ENCODE measurements around the gene MADD.

The MADD gene

DNA sequence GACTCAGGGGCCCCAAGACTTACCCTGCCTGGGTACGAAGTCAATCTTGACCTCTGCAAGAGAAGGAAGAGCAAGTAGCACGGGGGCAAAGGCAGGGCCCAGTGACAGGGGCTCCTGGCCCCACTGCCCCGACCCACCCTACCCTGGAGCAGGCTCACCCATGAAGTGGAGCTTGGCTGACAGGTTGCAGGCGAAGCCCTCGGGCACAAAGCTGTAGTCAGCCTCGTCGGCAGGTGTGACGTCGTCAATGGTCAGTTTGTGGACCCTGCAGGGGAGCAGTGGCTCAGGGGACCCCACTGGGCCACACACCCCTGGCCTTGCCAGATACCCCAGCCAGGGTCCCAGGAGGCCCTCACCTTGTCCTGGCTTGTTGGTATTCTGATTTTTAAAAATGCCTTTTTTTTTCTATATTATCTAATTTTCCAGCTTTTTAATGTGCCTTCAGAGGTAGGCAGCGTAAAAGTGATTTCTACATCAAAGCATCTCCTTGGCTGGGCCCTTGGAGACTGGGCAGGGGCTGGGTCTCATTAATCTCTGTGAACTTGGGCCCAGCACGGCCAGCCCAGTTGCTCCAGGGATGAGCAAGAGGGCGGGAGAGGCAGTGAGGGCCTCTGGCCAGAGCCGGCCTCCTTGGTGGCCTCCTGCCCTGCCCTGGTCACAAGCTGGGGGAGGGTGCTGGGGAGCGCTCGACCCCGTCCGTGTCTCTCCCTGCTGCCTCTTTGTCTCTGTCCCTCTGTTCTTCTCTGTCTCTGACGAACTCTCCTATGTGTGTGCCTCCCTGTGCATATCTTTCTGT, 71.2 kb downstream of the MADD start:
- no peak for DNase-seq (ENCODE audit: low read depth)

DNA sequence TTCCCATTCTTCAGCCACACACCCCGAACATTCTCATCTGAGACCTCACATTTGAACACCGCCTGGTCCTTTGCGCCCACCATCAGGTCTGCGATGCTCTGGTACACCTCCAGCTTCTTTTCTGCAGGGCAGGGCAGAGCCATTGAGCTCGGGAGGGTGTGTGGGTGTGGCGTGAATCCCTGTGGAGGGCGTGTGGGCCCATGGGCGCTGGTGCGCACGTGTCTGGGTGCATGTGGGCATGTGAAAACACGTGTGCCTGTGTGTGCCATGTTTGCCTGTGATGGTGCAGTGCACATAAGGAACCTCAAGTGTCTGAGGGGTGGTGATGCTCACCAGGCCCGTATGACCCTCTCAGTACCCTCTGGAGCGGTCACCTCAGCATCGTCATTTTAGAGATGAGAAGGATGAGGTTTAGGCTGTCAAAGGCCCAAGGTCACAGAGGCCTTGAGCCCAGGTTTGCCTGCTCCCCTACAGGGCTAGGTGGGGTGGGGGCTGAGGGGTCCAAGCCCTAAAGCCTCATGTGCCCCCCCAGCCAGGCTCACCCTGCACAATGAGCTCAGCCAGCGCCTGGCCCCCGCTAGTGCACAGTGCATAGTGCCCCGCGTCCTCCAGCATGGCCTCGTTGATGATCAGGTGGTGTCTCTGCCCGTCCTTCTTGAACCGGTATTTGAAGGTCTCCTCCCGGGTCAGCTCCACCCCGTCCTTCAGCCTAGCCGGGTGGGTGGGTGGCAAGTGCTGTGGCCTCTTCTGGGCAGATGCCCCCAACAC, 72.3 kb downstream of the MADD start:
- DNase-seq (ENCODE audit: low read depth) = no peak

DNA sequence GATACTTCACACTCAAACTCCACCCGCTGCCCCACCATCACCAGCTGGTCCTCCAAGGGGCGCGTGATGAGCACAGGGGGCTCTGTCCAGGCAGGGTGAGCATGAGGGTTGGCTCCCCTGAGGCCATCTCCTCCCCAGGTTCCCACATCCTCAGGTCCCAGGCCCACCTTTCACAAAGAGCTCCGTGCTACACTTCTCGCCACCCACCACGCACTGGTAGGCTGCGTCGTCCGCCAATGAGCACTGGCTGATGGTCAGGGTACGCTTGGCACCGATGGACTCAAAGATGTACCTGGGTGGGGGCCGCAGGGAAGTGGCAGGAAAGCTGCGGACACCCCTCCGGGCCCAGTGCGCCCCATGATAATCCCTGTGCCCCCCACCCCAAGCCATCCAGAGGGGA, 72.9 kb downstream of the MADD start:
- no peak for DNase-seq (ENCODE audit: low read depth)

DNA sequence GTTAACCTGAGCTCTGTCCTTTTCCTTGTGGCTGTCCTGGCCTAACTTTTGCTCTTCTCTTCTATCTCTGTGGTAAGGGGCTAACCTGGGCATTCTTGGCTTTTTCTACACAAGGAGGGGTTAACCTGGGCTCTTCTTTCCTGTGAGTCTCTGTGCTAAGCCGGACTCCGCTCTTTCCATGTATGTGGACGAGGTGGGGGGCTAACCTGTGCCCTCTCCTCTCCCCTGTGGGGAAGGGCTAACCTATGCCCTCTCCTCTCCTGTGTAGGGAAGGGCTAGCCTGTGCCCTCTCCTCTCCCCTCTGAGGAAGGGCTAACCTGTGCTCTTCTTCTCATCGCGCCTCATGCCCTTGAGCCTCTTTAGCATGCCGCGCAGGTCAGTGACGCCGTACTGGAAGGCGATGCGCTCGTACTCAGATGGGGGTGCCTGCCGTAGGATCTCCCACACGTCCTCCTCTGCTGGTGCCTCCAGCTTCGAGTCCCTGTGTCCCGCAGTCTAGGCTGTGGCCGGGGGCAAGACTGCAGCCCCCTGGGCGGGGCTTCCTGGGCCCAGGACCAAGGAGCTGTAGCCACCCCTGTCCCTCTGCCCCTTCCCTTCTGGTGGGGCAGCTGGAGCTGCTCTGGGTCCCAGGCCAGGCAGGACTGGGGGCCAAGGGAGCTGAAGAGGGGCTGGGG, 76.1 kb downstream of the MADD start:
- DNase-seq (ENCODE audit: low read depth) = no peak

DNA sequence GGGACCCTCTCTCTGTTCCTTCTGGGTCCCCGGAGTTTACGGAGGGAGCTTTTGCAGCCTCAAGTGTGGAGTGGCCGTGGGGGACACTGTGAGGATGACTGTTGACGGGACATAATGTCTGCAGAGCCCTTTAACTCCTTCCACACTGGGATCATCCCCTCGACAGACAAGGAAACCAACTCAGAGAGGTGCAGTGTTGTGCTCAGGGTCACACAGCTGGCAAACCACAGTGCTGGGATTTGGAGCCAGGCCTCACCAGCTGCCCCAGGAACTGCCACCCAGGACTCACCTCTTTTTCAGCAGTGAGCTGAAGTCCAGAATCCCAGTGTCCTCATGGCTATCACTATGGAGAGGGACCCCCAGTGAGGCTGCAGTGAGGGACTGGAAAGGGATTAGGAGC, 77.2 kb downstream of the MADD start:
- DNase-seq (ENCODE audit: low read depth) = no peak

DNA sequence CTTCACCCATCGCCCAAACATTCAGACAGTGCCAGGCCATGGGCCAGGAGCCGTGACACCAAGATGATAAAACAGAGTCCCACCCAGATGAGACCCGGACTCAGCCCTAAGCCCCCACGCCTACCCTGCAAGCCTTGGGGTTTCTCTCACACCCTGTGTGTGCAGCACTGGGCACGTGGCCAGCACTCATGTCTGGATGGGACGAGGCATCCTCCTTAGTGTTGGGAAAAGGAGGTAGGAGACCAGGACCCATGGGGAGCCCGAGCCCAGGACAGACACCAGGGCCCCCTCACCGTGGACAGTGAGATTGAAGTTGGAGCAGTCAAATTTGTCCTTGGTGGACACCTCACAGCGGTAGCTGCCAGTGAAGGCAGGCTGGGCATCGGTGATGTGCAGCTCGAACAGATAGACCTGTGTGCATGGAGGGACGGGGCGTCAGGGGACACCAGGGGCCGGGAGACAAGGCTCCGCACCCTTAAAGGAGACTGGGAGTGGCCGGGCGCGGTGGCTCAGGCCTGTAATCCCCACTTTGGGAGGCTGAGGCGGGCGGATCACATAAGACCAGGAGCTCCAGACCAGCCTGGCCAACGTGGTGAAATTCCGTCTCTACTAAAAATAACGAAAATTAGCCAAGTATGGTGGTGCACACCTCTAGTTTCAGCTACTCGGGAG, 78.3 kb downstream of the MADD start:
- no peak for DNase-seq (ENCODE audit: low read depth)

DNA sequence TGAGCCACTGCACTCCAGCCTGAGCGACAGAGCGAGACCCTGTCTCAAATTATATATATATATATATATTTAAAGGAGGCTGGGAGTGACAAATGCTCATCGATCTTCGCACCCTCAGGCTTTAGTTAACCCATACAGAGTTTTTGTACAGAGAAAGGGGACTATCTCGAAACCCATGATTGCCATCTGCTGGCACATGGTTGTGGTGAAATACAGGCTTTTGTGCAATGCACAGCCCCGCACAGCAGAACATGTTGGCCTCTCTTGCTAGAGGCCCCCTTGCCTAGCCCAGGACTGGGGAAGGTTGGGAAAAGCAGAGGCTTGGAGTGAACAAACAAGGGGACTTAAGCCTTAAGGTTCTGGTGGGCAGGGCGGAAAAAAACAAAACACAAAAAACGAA, 78.9 kb downstream of the MADD start:
- DNase-seq (ENCODE audit: low read depth) = no peak

DNA sequence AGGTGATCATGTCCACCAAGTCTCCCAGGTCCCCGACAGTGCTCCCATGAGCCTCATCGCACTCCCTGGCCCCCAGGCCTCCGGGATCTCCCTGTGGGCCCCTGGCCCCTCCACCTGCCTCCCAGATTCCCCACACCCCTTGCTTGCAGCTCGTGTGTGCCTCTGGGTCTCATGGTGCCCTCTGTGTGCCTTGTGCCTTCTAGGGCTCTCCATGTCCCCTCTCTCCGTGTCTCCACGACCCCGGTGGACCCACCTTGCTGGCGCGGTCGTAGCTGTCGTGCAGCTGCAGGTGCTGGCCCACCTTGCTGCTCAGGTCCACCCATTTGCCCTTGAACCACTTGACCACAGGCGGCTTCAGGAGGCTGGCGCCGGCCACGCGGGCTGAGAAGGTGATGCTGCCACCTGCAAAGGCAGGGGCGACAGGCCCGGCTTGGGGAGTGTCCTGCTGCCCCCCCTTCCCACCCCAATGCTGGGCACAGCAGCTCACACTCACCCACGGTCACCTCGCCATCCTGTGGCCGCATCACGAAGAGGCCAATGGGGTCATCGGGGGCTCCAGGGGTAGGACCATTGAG, 79.7 kb downstream of the MADD start:
- no peak for DNase-seq (ENCODE audit: low read depth)

DNA sequence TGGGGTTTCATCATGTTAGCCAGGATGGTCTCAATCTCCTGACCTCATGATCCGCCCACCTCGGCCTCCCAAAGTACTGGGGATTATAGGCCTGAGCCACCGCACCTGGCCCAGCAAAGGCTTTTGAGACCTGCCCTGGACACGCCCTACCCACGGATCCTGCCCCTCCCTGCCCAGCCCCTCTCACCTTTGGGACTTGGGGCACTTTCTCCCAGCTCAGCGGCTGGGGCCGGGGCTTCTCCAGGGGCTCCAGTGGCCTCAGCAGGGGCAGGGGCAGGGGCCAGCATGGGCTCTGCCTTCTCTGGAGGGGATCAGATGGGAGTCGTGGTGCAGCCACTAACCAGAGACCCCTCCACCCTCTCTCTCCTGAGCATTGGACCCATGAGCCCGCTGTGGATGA, 80.4 kb downstream of the MADD start:
- DNase-seq (ENCODE audit: low read depth) = no peak

DNA sequence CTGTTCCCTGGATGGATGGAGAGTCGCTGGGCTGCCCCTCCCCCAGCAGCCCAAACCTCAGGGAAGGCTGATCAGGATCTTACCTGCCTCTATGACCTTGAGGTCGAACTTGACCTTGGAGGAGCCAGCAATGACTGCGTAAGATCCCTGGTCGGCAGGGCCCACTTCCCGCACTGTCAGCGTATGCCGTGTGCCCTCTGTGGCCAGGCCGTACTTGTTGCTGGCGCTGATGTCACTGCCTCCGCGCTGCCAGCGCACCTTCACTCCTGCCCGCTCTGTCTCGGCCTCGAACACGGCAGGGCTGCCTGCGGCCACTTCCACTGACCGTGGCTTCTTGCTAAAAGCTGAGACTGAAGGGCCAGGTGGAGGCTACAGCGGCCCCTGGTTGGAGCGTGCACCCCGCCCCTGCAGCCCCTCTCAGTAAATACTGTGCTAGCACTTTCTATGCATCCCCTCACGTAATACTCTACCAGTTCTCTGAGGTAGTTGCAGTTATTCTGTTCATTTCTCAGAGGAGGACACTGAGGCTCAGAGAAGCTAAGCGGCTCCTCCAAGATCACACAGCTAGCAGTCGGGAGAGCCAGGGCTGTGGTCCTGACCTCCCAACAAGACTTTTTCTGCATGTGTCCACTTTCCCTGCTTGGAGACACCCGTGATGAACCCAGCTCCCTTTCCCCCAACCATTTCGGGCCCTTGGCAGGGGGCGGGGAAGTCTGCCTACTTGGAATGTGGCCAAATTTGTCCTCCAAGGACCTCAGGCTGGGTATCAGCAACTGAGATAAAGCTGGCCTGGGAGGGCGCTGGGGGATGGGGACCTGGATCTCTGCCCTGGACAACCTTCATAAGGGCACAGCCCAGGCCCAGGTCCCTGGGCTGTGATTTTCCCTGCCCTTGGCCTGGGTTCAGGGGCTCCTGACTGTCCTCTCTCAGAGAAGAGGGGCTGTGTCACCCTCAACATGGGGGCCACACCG, 81.5 kb downstream of the MADD start:
- DNase-seq (ENCODE audit: low read depth) = no peak

DNA sequence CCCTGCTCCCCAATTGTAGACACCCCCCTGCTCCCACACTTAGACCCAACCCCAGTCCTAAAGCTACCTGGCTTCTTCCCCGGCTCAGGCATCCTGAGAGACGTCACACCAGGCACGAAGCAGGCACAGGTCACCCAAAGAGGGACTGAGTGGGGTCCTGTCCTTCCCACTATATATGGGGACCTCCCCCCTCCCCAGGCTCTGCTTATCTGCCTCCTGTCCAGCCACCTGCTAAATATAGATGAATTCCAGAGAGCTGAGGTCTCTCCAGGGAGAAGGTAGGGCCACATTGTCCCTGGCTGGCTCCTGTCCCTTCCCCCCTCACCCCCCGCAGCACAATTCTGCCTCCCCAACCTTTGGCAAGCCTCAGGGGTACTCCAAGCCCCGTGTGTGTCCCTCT, 82.6 kb downstream of the MADD start, which contains the start of gene MYBPC3:
TSS of gene MYBPC3 (minus strand) at position 147 of the 400 bp plus-strand sequence. CDS start at position 92, 55 bp downstream.
- no peak for DNase-seq (ENCODE audit: low read depth)

DNA sequence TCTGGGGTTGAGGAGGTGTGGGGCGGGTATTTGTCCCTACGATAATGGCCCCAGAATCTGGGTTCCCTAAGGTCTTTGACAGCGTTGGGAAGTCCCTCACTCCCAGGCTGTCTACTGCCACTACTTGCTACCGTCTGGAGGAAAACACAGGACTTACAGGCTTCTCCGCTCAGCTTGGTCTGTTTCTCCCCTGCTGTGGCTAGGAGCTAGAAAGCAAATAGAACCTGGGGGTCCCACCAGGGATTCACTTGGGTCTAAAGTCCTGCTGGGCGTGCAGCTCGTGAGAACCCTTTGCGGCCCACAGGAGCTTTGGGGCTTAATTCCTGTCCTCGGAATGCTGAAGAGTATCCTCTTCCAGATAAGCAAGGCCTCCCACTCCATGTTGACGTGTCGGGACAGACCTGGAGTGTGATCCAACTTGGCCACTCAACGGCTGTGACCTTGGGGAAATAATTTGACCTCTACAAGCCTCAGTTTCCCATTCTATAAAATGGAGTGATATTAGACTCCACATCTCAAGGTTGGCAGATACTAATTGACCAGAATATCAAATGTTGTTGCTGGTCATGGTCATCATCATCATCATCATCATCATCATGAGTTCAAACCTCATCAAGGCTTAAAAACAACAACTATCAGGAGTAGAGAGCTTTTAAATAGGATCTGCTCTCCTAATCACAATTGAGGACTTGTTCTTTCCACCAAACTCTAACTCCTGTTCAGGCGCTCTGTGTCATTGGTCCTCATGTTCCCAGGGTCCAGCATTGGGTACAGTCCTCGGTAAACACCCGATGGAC, 84.2 kb downstream of the MADD start:
- DNase-seq (ENCODE audit: low read depth) = no peak

DNA sequence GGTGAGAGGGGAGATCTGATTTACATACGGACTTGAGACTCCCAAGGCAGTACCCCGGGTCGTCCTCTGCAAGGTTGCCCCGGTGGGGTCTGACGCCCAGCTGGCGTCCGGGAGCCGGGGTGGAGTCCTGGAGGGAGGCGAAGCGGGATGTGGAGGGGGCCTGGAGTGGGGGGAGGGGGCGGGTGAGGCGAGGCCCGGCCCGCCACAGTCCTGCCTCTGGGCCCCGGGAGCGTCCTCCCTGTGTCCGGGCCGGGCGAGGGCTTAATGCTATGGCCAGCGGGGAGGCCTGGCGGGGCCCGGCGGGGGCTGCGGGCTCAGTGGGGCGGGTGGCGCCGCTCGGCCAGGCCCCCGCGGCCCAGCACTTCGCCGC, 85.0 kb downstream of the MADD start:
- DNase-seq (ENCODE audit: low read depth) = no peak

DNA sequence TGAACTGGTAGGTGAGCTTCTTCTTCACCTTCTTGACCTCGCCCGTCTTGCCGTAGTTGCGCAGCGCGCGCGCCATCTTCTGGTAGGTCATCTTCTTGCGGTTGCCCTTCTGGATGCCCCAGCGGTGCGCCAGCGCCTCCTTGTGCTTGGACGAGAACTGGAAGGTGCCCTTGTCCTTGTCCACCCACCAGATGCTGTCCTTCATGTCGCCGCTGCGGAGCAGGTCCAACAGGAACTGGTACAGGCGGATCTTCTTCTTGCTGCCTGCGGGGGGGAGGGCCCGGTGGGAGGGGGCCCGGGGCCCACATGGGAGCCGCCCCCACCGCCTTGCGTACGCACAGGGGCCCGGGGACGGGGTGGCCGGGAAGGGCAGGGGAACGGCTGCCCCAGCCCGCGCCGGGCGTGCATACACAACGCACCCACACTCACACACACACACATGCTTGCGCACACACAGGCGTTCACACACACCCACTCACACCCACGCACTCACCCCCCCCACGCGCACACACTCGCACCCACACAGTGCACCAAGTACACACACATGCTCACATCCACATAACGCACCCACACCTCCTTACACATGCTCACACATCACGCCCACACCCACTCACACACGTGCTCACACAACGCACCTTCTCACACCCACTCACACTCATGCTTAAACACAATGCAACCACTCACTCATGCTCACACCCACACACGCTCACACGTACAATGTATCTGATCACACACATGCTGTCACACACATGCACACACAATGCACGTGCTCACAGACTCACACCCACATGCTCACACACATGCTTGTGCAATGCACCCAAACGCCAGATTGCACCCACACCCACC, 85.6 kb downstream of the MADD start:
- DNase-seq (ENCODE audit: low read depth) = peak; percentile 59

DNA sequence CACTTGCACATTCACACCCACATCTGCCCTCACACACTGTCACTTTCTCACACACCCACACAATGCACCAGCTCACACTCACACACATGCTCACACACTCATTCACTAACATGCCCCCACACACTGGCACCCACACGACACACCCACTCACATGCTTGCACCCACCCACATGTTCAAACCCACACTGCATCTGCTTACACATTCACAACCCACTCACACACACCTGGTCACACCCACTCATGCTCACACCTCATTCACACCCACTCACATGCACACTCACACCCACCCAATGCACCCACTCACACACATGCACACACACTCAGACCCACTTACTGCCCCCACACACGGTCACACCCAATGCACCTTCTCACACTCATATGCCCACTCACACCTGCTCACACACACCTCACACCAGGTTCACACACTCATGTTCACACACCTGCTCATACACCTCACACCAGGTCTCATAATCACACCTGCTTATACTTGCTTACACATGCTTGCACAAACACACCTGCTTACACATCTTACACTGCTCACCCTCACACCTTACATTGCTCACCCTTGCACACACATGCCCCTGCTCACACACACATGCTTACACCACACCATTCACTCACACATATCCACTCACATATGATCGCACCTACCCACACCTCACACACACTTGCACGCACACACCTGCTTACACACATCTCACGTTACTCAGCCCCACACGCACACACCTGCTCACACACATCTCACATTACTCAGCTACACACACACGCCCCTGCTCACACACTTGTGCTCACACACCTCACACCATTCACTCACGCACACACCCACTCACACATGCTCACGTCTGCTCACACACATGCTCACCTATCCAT, 86.4 kb downstream of the MADD start:
- DNase-seq (ENCODE audit: low read depth) = no peak

DNA sequence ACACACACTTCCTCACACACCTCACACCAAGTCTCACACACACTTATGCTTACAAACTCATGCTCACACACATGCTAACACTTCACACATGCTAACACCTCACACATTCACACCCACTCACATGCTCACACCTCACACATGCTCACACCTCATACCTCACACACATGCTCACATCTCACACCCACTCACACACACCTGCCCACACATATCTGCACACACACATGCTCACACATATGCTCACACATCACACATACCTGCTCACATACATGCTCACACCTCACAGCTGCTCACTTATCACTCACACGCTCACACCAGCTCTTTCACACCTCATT, 87.0 kb downstream of the MADD start:
- DNase-seq (ENCODE audit: low read depth) = no peak

DNA sequence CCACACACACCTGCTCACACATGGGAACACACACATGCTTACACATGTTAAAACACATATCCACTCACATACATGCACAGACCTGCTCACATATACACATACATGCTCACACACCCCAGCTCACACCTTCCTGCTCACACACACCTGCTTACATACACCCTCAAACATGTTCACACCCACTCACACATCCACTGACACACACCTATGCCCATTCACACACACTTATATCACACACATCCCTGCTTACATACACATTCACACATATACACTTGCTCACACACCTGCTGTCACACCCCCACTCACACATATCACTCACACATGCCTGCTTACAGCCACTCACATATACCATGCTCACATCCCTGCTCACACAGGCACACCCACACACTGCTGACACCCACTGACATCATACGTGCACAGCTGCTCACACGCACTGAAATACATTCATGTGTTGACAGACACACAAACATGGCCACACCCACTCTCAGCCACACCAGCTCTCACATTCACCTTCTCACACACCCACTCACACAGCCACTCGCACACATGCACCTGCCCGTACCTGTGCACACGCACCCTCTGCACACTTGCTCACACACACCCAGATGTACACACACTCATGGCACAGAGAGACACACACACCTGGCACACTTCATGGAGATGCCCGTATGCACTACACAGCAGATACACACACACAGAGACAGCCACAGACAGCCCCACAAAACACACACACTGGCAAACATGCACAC, 88.2 kb downstream of the MADD start:
- no peak for DNase-seq (ENCODE audit: low read depth)

DNA sequence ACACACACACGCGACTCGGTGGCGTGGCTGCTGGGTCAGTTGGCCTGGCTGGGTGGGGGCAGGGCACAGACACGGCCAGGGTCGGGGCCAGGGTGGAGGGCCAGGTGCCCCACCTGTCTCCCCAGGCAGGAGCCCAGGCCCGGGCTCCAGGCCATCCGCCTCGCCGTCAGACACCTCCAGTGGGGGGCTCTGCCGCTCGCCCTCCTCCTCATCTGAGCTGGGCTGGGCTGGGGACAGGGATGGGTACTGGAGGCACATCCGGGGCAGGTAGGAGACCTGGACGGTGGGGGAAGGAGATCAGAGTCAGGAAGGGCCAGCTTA, 88.8 kb downstream of the MADD start:
- DNase-seq (ENCODE audit: low read depth) = no peak

Data from non-pigmented ciliary epithelial cell (primary cell).